GM19455 (cell line): ENCODE measurements around the gene CHN1.

ENCODE experiments used
- ATAC-seq: cut with Tn5 transposase; IDR thresholded peaks from one replicate; pipeline ENCODE4 v1.9.1; 2021; ENCODE audit not compliant: unreplicated experiment

Gene CHN1

DNA sequence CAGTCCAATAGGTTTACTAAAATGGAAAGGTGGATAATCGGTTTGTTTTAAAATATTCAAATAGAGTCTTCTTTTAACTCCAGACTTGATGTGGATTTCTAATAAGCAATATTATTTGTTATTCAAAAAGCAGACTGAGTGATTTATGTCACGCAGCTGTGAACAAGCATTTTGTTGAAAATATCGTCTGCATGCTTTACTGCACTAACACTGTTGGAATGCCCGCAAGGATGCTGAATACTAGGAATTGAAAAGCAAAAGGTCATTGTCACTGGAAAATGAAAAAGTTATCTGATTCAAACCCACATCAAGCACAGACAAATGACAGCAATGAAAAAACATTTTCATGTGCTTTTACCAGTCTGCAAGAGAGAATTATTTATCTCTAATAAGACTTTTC lies 31.1 kb downstream of the CHN1 start:
- no peak for ATAC-seq

DNA sequence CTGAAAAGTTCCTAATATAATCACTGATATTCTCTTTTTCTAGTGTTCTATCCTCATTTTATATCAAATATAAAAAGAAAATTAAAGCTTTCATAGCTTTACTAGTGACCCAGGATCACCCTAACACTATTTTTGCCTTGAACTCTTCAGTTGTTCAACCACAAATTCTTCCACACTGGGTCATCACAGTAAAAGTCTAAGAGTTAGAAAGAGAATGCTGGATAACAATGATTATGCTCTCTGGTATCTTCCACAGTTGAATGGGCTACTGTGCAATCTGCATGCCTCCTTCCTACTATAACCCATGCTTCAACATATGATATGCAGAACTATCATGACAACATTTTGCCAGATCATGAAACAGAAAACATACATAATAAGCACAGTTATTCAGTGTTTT lies 32.3 kb downstream of the CHN1 start:
- no peak for ATAC-seq

DNA sequence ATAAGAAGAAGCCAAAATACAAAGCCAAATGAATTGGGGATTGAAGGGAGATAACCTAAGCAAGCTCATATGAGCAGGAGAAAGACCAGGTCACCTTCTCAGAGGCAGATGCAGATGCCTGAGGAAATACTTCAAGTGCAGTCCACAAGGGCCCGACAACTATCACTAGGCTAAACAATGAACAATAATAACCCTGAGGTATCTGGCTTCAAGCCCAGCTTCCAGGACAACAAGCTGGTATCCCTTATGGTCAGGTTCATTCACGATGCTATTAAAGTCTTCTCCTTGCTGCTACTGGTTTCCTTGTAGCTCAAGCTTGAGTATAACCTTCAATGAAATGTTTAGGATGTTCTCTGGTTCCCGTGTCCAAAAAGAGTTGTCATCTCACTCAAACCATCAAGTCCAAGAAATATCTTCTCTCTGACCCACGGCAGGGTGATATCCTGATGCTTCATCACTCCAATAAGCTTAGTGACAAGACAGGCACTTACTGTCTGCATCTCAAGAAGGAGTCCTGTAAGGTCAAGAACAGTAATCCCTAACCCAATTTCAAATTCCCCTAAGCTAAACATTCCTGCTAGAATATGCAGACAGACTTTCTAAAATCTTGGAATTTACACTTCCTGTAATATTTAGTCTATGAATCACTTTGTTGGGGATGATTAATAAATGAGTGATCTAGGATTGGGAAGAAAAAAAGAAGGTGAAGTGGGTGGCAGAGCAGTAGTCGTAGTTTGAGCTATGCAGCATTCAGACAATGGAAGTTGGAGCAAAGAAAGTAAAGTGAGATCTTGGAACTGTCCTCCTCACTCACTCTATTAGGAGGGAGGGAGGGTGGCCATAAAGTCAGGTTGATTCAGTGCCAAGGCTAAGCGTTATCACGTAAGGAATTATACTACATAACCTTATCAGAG lies 33.1 kb downstream of the CHN1 start:
- ATAC-seq: no peak

DNA sequence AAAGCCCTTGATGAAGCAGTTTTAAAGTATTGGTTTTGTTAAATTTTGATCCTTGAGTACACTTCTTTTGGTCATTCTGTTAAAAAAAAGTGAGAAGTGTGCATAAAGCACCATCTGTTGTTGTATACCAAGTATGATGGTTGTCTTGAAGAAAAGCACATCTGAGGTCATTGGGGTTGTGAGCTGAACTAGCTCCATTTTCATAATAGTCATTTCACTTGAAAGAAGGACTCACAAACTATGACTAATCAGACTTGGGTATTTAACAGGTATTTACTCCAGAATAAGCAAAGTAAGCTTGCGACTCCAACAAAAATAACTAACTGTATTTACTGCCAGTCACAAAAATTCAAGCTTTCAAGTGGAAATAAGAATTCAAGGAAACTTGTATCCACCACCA lies 35.1 kb downstream of the CHN1 start:
- ATAC-seq: no peak

DNA sequence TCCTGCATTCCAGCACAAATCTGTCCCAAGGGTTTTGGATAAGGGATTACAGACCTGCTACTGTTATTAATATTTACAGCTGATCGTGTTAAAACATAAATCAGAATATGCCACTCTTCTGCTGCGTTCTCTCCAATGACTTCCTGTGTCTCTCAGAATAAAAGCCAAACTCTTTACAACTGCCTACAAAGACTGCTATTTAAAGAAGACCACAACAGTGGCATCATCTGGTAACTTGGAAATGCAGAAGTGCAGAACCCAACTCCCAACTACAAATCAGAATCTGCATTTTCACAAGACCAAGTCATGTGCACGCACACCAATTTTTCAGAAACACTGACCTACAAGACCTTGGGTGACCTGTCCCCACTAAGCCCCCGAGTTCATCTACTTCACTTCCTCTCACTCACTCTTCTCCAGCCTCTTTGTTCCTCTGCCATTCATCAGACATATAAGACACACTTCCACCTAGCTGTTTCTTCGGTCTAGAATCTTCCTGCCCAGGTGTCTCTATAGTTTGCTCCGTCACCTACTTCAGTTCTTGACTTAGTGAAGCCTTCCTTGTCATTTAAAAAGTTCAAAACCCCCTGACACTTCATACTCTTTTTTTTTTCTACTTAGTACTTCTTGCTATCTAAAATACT lies 36.0 kb downstream of the CHN1 start:
- ATAC-seq: no peak

DNA sequence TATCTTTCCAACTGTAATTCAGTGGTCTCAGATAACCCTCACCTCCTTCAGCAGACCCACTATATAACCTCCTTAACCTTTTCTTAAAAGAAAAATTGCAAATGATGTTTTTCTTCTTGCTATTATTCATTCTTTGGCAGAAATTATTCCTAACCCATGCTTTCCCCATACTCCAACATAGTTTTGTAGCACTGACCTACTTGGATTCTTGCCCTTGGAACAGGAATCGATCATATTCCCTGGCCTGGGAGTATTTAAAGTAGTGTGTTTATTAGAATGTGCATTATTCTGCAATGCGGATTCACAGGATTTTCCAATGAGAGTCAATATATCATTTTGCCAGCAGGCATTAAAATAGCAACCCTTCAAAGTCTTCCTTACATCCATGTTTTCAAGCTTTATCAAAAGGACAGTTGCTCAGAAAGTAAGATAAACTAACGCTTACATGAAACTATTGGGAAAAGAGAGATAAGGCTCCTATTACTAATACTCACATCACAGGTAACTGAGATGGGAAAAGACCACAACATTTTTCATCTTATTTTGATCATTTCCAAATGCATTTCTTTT lies 37.4 kb downstream of the CHN1 start:
- ATAC-seq: no peak

DNA sequence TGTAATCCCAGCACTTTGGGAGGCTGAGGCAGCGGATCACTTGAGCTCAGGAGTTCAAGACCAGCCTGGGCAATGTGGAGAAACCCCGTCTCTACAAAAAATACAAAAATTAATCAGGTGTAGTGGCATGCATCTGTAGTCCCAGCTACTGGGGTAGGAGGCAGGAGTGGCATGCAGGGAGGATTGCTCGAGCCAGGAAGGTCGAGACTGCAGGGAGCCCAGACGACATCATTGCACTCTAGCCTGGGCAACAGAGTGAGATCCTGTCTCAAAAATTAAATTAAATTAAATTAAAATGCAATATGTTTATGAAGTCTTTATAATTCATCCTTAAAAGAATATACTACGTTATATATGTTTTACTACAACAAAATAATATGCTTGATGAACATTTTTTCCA lies 38.1 kb downstream of the CHN1 start:
- ATAC-seq: no peak

DNA sequence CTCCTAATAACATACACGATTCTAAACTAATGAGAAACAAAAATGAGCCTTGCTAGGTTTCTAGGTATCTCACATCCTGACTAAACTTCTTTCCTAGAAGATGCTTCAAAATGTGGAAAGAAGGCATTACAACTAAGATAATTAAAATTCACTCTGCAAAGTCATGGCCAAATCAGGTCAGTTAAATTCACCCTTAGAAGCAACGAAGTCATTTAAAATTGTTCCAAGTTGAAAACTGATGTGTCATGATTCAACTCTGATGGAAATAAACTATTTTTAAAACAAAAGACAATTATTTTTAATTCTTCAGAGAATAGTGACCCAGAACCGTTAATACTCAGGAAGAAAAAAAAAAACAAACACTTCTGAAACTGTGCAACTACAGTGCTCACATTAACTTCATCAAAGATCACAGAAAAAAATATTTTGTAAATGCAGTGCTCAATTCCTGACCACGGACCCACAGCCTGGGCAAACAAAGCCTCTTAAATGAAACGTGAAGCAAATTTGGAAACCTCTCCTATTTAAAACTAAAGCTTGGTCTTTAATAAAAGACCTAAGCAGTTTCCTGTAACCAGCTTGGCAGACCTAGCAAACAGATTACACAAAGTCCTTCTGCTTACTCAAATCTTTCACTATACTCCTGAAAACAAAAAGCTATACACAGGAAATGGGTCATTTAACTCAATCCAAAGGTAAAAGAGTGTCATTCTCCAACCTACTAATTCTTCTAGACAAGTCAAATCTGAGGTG lies 39.0 kb downstream of the CHN1 start:
- ATAC-seq: no peak

DNA sequence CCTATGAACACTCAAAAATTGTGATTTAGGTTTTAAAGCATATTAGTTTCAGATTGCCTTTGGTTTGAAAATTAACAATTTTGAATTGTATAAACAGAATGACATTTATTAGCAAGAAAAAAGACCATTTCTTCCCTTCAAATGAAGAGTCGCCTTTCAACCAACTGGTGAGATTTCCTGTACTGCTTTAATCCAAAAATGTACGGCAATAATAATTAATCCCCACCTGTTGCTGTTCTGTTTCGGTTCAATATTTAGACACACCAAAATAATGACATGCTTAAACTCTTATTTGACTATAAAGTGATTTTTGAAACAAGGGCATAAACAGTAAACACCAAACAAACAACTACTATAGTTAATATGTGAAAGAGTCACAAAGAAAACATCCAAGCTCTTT lies 39.6 kb downstream of the CHN1 start:
- ATAC-seq: no peak

DNA sequence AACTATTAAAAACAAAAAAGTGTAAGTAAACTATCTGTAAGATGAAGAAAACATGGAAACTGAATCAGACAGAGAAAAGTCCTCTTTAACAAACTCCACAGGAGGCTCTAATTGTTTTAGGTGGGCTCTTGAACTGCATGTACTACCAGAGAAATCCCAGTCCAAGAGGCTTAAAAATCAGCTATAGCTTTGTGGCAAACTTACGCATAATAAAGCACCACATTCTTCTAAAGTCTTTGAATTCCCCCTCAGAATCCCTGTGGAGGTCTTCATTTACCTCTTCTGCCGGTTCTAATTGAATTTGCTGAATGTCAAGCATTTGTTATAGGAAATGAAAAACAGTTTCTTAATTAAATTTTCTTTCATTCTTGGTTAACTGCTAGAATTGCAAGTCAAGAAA lies 40.8 kb downstream of the CHN1 start:
- no peak for ATAC-seq

DNA sequence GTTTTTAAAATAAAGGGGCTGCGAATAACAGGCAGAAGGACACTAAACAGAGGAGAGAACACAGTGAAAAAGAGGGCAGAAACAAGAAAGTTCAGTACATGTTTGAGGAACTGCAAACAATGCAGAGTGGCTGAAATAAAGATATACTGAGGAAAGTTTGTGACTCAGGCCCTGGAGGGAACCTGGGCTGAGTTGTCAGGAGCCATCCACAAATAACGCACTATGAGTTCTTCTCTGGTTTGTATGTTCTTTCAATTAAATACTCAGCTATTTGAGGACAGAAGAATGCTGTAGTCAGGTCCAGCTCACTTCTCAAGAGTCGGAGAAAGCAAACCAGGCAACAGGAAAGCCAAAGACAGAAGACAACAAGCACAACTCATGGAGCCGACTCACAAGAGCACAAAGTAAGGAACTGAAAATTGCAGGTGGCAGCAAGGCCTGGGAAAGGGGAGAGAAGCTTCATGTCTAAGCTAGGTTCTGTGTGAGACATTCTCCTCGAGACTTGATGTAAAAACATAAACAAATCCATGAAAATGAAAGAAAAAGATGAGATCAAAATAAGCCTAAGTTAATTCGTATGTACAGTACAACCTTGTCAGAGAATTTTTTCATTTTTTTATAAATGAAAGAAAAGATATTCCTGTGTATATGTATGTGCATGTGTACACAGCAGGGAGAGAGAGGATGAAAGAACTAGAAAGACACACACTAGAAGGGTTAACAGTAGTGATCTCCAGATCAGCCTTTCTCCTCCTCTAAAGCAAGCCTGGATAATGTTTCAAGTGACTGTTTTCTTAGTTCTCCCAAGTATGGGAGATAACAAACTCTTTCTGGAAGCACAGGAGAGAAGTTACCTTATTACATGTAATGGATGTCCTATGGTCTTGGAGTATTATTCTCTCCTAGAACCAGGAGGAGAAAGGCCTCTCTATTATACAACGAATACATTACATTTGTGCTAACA lies 41.5 kb downstream of the CHN1 start:
- ATAC-seq: no peak

DNA sequence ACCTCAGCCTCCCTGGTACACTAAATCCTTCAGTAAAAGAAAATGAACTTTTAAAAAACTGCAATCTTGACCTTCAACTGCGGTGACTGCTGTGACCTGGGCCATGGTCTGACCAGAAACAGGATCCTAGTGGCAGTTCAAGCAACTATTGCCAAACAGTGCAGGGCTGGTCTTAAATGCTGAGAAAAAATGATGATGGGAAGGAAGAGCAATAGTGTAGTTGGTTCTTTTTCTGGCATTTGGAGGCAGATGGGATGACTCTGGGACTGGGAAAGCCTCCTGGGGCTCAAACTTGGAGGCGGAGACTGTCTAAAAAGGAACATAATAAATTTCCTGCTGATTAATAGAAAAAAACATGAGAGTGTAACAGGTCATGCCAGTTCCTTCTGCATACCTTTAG lies 45.4 kb downstream of the CHN1 start:
- ATAC-seq: no peak

DNA sequence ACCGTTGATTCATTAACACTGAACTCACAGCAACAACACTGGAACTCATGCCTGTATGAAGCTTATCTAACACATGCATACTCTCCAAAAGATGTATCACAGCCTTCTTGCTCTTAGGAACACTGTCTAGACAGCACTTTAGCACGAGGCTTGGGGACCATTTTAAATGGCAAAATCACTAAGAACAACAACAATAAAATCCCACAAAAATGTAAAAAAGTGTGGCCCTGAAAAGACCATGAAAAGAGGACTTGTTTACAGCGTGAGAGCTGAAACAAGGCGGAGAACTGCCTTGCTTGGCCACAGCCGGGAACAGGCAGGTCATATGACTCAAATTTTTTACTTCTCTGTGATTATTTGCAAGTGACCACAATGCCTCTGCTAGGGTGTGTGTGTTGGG lies 48.1 kb downstream of the CHN1 start:
- no peak for ATAC-seq

DNA sequence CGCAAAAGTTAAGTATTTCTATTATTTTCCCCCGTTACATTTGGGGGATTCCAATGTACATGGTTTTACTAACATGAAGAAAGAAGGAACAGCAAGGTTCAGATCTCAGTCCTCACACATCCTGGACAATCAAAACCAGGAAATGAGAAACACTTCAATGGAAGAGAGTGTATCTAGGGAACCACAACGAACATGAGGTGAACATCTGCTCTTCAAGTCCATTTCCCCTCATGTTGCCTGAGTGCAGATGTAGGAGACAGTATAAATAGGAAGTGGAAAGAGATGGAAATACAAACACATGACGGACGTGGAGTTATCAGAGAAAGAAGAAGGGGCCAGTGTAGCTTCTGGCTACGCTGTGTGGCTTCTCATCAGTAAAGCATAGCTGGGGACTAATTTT lies 52.6 kb downstream of the CHN1 start:
- no peak for ATAC-seq

DNA sequence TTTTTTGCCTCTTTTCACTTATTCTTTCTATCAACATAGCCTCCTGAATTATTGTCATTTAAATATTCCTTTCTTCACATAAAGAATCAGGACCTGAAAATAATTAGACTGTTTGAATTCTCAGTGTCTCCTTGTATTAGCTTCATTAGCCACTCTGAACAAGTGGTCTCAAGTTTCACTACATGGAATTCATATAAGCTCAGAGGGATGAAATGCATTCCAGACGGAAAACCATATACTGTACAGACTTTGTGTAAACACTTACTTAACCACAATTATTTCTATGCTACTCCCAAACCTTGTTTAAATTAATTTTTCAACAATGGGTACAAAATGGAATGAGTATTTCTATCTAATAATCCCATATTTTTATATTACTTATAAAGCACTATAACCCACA lies 53.4 kb downstream of the CHN1 start:
- no peak for ATAC-seq

DNA sequence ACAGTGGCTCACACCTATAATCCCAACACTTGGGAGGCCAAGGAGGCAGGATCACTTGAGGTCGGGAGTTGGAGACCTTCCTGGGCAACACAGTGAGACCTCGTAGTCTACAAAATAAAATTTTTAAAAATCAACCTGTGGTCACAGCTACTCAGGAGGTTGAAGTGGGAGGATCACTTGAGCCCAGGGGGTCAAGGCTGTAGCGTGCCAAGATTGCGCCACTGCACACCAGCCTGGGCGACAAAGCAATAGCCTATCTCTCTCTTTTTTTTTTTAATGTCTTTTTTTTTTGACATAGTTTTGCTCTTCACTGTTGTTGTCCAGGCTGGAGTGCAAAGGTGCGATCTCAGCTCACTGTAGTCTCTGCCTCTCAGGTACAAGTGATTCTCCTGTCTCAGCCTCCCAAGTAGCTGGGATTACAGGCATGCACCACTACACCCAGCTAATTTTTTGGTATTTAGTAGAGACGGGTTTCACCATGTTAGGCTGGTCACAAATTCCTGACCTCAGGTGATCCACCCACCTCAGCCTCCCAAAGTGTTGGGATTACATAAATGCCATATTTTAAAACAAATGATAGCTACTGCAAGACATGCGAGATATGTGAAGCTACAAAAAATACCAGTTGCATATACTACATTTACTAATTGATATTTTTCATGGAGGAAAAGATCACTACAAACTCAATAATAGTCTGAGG lies 55.0 kb downstream of the CHN1 start:
- ATAC-seq: no peak

DNA sequence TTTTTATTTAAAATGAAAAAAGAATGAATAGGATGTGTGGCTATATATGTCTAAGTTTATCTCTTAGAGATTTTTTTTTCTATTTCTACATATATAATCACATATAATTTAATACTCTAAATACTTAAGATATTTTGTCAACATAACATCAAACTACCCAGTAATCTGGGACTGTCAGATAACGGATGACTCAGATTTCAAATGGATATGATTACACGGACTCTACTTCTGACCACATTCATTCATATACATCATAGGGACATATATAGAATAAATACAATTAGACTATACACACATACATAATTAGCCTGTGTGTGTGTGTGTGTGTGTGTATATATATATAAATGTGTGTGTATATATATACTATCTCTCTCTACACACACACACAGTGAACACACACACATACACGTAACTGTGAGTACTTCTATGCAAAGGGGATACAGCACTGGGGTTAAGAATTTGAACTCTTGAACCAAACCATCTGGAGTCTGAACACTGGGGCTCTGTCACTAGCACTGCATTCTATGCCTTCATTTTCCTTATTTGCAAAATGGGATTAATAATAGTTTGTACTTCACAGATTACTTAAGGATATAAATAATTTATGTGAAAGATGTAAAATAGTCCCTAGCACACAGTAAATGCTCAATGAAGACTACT lies 59.5 kb downstream of the CHN1 start:
- ATAC-seq: no peak

DNA sequence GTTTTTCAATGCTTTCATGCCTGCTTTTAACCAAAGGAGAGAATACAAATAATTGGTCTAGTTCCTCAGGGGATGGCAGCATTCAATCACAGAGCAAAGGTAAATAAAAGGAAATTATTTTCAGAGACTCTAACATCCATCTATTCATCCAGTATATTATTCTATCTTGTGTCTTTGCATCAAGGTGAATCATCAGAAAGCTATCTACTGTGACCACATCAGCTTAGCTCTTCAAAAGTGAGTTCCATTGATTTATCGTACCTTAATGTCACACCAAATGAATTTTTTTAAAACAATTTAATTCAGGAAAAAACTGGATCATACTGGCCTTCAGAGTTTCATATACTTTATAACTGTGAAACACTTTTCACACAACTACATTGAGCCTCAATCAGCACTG lies 66.1 kb downstream of the CHN1 start:
- ATAC-seq: no peak

DNA sequence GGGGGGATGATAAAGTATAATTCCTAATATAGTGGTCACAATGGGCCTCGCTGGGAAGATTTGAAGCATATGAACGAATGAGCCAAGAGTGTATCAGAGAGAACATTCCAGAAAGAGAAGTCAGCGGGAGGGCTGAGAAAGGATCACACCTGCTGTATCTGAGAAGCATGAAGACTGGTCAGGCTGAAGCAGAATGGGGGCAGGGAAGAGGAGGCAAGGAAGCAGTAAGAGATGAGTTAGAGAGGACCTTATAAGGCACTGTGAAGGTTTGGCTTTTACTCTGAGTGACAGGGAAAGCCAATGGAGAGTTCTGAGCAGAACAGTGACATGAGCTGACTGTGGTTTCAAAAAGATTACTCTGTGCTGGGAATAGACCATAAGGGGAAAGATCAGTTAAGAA lies 73.5 kb downstream of the CHN1 start:
- no peak for ATAC-seq
